ENCODE measurements around the gene SLC22A6.

Gene SLC22A6

DNA sequence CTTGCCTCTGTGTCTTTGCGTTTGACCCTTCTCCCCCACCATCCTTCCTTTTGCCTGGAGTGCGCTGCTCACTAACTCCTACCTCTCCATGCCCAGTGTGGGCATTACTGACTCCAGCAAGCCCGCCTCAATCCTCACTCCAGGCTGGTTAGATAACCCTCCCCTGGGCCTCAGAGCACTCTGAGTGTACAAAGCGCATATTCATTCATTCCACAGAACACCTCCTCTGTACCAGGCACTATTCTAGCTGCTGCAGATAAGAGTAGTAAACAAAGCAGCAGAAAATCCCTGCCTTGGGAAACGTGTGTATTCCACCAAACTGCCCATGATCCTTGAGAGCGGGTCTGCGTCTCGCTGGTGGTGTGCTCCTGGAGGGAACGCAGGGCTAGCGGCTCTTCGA lies 27.7 kb upstream of the SLC22A6 start:
- Histone ChIP-seq H3K4me1 (ENCODE audit: control insufficient read depth, insufficient read depth, low read length) (no peaks in the 10 kb centered on the region), H3K4me3 (ENCODE audit: low read length) (no peak overlapping the region), H3K9ac (ENCODE audit: low read length) (no peak overlapping the region), H3K36me3 (ENCODE audit: control insufficient read depth, insufficient read depth, low read length) (no peaks in the 10 kb centered on the region), H3K27ac (ENCODE audit: low read depth, low read length) (no peak overlapping the region), H3K27me3 (ENCODE audit: control insufficient read depth, insufficient read depth, low read length) (peaks cover 3% of the 10 kb centered on the region)

DNA sequence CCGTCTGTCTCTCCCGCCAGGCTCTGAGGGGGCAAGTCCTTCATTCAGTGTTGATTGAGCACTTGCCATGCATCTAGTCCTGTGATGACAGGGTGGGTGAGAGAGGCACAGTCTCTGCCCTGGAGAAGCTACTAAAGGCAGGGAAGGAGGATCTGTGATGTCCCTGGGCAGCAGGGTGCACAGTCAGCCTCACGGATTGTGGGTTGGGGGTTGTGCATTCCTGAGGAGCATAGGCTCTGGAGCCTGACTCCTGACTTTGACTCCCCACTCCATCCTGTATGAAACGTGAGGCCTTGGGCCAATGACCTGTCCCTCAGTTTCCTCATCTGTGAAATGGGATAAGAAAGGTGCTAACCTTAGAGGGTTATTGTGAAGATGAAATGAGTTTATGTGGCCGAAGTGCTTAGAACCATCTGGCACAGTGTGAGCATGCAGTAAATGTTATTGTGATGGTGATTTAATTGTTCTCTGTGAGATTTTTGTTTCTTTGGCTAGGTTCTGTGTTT lies 26.2 kb upstream of the SLC22A6 start:
- no peak overlapping the region for H3K27ac ChIP-seq (ENCODE audit: low read depth, low read length)
- no peak overlapping the region for H3K9ac ChIP-seq (ENCODE audit: low read length)
- no peaks in the 10 kb centered on the region for H3K4me1 ChIP-seq (ENCODE audit: control insufficient read depth, insufficient read depth, low read length)
- H3K27me3 ChIP-seq (ENCODE audit: control insufficient read depth, insufficient read depth, low read length): peaks cover under 1% of the 10 kb centered on the region
- no peaks in the 10 kb centered on the region for H3K36me3 ChIP-seq (ENCODE audit: control insufficient read depth, insufficient read depth, low read length)
- no peak overlapping the region for H3K4me3 ChIP-seq (ENCODE audit: low read length)

DNA sequence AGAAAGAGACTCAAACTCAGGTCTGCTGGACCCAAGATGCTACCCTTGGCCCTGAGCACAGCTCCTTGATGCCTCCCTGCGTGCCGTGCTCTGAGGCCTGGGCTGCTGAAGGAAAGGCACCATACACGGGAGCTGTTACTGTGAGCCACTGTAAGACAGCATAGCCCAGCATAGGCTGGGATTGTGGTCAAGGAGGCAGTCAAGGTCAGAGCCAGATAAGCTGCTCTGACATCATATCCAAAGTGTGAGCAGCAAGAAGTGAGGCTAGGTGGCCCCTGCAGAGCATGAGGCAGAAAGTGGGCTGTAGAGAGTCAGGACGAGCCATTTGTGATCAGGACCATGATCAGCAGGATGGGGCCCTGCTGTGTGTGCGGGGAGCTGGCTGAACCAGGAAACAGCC lies 23.2 kb upstream of the SLC22A6 start:
- Histone ChIP-seq H3K27me3 (ENCODE audit: control insufficient read depth, insufficient read depth, low read length) (no peaks in the 10 kb centered on the region), H3K9ac (ENCODE audit: low read length) (no peak overlapping the region), H3K4me3 (ENCODE audit: low read length) (no peak overlapping the region), H3K27ac (ENCODE audit: low read depth, low read length) (no peak overlapping the region), H3K36me3 (ENCODE audit: control insufficient read depth, insufficient read depth, low read length) (no peaks in the 10 kb centered on the region), H3K4me1 (ENCODE audit: control insufficient read depth, insufficient read depth, low read length) (no peaks in the 10 kb centered on the region)

DNA sequence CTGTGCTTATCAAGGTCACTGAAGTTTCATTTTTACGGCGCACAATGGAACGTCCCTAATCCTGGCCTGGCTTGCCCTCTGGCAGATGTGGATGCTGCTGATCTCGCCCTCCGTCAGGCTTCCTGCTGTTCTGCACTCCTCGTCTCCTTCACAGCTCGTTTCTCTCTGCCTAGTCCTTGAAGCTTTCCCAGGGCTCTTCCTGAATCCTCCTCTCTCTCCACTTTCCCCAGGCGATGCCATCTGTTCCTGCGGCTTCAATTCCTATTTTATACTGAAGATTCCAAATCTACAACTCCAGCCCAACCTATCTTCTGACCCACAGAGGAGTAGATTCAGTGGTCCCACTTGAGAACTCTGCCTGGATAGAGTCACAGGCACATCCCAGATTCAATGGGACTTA lies 16.7 kb upstream of the SLC22A6 start:
- H3K27me3 ChIP-seq (ENCODE audit: control insufficient read depth, insufficient read depth, low read length): peaks cover 2% of the 10 kb centered on the region
- H3K4me3 ChIP-seq (ENCODE audit: low read length): no peak overlapping the region
- H3K27ac ChIP-seq (ENCODE audit: low read depth, low read length): no peak overlapping the region

DNA sequence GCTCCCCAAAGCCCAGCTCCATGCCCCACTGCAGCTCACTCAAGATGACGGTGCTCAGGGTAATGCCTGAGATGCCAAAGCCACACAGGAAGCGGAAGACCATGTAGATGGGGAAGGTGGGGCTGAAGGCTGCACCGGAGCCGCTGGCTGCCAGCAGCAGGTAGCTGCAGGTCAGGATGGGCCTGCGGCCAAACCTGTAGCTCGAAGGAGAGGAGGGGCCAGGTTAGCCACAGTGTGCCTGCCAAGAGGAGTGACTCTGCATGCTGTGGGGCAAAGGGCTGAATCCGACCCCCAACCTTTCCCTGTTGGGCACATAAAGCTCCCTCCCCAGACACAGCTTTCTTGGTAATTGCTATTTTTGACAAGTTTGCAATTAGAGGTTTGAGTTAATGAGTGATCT lies 14.9 kb upstream of the SLC22A6 start:
- Histone ChIP-seq H3K36me3 (ENCODE audit: control insufficient read depth, insufficient read depth, low read length) (no peaks in the 10 kb centered on the region), H3K27me3 (ENCODE audit: control insufficient read depth, insufficient read depth, low read length) (peaks cover 2% of the 10 kb centered on the region), H3K4me3 (ENCODE audit: low read length) (no peak overlapping the region), H3K4me1 (ENCODE audit: control insufficient read depth, insufficient read depth, low read length) (no peaks in the 10 kb centered on the region), H3K27ac (ENCODE audit: low read depth, low read length) (no peak overlapping the region), H3K9ac (ENCODE audit: low read length) (no peak overlapping the region)

More for the DNA sequence above, 16.7 kb upstream of the SLC22A6 start:
- H3K9ac ChIP-seq (ENCODE audit: low read length): no peak overlapping the region
- no peaks in the 10 kb centered on the region for H3K4me1 ChIP-seq (ENCODE audit: control insufficient read depth, insufficient read depth, low read length)
- H3K36me3 ChIP-seq (ENCODE audit: control insufficient read depth, insufficient read depth, low read length): no peaks in the 10 kb centered on the region

DNA sequence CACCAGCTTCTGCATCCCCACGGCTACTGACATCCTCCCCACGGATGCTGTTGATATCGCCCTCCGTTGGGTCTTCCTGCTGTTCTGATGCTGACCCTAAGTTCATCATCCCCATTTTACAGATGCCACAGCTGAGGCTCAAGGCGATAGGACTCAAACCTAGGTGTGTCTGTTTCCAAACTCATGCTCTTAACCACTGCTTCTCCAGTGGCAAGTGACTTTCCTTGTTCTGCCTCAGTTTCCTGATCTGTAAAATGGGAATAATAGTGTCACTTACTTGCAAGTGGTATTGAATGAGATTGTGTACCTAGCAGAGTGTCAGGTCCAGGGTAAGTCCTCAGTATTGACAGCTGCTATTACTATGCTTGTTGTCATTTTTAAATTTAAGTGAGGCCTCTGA lies 14.4 kb upstream of the SLC22A6 start:
- Histone ChIP-seq H3K27me3 (ENCODE audit: control insufficient read depth, insufficient read depth, low read length) (peaks cover 2% of the 10 kb centered on the region), H3K36me3 (ENCODE audit: control insufficient read depth, insufficient read depth, low read length) (no peaks in the 10 kb centered on the region), H3K4me1 (ENCODE audit: control insufficient read depth, insufficient read depth, low read length) (no peaks in the 10 kb centered on the region), H3K4me3 (ENCODE audit: low read length) (no peak overlapping the region), H3K27ac (ENCODE audit: low read depth, low read length) (no peak overlapping the region), H3K9ac (ENCODE audit: low read length) (no peak overlapping the region)

DNA sequence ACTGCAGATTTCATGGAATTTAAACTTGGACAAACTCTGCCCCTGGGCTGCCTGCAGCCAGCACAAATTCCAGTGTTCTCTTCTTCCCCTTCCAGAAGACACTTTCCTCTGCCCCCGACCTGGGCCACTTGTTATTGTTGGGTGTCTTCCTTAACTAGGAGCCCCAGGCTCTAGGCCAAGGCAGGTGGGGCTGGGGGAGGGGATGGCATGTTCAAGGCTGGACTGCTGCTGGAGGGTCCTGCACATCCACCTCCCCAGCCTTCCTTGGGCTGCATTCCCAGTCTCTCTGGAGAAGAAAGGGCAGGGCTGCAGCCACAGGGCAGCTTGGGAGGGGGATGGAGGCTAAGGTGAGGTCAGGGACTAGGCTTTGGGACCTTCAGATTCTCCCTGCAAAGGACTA lies 11.5 kb upstream of the SLC22A6 start:
- no peaks in the 10 kb centered on the region for H3K36me3 ChIP-seq (ENCODE audit: control insufficient read depth, insufficient read depth, low read length)
- no peak overlapping the region for H3K27ac ChIP-seq (ENCODE audit: low read depth, low read length)
- H3K4me1 ChIP-seq (ENCODE audit: control insufficient read depth, insufficient read depth, low read length): no peaks in the 10 kb centered on the region
- no peak overlapping the region for H3K9ac ChIP-seq (ENCODE audit: low read length)
- H3K4me3 ChIP-seq (ENCODE audit: low read length): no peak overlapping the region
- peaks cover 2% of the 10 kb centered on the region for H3K27me3 ChIP-seq (ENCODE audit: control insufficient read depth, insufficient read depth, low read length)

DNA sequence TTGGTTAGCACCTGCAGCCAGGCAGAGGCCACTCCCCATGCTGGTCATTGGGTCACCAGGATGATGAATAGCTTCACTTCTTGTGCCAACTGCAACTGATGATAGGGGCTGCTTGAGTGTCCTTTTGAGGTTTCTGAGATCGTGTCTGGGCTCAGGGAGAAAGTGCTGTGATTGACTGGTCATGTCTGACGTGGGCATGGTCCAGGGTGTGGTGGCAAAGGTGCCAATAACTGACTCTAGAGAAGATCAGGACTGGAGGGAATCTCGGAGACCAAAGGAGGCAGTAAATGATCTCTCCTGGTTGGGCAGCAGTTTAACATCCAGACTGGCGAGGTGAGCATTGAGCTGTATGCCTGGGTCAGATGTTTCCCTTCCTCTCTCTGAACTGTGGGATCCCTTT lies 10.0 kb upstream of the SLC22A6 start:
- H3K36me3 ChIP-seq (ENCODE audit: control insufficient read depth, insufficient read depth, low read length): no peaks in the 10 kb centered on the region
- no peaks in the 10 kb centered on the region for H3K4me1 ChIP-seq (ENCODE audit: control insufficient read depth, insufficient read depth, low read length)
- H3K4me3 ChIP-seq (ENCODE audit: low read length): no peak overlapping the region
- no peak overlapping the region for H3K9ac ChIP-seq (ENCODE audit: low read length)
- peaks cover 2% of the 10 kb centered on the region for H3K27me3 ChIP-seq (ENCODE audit: control insufficient read depth, insufficient read depth, low read length)
- H3K27ac ChIP-seq (ENCODE audit: low read depth, low read length): no peak overlapping the region

DNA sequence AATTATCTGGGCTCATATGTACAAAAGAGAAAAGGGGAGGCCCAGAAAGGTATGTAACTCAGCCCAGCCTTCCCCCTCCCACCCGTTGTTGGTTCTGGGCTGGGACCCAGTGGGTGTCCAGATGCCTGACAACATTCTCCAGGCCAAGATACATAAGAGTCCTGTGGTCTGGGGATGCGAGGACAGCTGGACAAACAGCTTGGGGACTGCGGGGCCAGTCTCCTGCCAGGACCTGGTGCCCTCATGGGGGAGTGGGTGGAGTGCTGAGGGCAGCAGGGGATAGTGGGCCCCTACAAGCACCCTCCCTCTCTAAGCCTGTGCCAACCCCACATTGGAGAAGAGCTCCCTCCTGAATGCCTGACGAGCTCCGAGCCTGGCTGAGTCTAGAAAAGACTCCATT lies 3.5 kb upstream of the SLC22A6 start:
- Histone ChIP-seq H3K27ac (ENCODE audit: low read depth, low read length) (no peak overlapping the region), H3K27me3 (ENCODE audit: control insufficient read depth, insufficient read depth, low read length) (no peaks in the 10 kb centered on the region), H3K4me1 (ENCODE audit: control insufficient read depth, insufficient read depth, low read length) (no peaks in the 10 kb centered on the region), H3K4me3 (ENCODE audit: low read length) (no peak overlapping the region), H3K36me3 (ENCODE audit: control insufficient read depth, insufficient read depth, low read length) (no peaks in the 10 kb centered on the region), H3K9ac (ENCODE audit: low read length) (no peak overlapping the region)

DNA sequence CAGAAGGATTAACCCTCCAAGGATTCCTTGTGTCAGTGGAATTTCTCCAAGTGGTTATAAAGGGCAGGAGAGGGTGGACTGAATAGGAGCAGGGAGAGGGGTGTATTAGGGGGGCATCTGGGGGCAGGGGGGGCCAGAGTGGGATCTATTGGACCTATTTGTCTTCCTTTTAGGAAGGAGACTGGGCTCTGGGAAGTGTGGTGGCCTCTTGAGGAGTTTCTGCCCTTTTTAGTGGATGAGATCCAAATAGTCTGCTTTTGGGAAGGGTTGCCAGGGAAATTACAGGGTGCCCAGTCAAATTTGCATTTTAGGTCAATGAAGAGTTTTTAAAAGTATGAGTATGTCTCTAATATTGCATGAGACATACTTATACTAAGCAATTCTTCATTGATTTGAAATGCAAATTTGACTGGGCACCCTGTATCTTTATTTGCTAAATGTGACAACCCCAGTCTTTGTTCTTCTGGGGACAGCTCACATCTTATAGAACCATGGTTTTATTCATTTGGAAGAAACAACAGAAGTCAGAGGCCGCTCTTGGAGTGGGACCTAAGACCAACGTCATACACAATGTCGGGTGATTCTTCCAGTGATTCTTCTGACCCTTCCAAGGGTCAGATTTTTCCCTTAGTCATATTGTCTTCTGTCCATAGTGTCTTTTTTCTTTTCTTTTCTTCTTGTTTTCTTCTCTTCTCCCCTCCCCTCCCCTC lies 429 bp upstream of the SLC22A6 start:
- no peaks in the 10 kb centered on the region for H3K27me3 ChIP-seq (ENCODE audit: control insufficient read depth, insufficient read depth, low read length)
- no peaks in the 10 kb centered on the region for H3K36me3 ChIP-seq (ENCODE audit: control insufficient read depth, insufficient read depth, low read length)
- no peaks in the 10 kb centered on the region for H3K4me1 ChIP-seq (ENCODE audit: control insufficient read depth, insufficient read depth, low read length)
- H3K4me3 ChIP-seq (ENCODE audit: low read length): no peak overlapping the region
- H3K27ac ChIP-seq (ENCODE audit: low read depth, low read length): no peak overlapping the region
- H3K9ac ChIP-seq (ENCODE audit: low read length): no peak overlapping the region

DNA sequence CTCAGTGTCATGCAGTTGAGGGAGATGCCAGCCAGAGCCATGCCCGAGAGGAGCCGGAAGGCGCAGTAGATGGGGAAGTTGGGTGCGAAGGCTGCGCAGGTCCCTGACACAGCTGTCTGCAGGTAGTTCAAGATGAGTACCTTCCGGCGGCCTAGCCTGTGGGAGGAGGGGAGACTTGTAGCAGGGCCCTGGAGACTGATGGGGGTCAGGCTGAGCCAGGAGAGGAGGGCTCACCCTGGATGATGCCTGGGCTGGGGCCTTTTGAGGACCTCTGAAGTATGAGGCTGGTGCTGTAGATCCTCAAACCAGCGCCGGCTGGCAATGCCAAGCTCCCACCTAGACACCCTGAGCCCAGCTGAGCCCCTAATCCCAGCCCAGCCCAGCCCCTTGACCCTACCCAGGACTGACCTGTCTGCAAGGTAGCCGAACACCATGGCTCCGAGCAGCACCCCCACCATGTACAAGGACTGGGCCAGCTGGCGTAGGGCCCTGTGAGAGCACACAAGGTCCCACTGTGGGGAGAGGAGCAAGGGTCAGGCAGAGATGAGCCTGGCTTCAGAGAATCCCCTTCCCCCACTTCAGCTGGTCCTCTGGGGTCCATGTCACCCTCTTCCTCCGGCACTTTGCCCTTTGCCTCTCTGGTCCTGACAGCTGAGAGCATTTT lies 1.1 kb downstream of the SLC22A6 start:
- H3K4me3 ChIP-seq (ENCODE audit: low read length): no peak overlapping the region
- H3K27ac ChIP-seq (ENCODE audit: low read depth, low read length): no peak overlapping the region
- no peaks in the 10 kb centered on the region for H3K4me1 ChIP-seq (ENCODE audit: control insufficient read depth, insufficient read depth, low read length)
- H3K9ac ChIP-seq (ENCODE audit: low read length): no peak overlapping the region
- no peaks in the 10 kb centered on the region for H3K27me3 ChIP-seq (ENCODE audit: control insufficient read depth, insufficient read depth, low read length)
- H3K36me3 ChIP-seq (ENCODE audit: control insufficient read depth, insufficient read depth, low read length): no peaks in the 10 kb centered on the region

DNA sequence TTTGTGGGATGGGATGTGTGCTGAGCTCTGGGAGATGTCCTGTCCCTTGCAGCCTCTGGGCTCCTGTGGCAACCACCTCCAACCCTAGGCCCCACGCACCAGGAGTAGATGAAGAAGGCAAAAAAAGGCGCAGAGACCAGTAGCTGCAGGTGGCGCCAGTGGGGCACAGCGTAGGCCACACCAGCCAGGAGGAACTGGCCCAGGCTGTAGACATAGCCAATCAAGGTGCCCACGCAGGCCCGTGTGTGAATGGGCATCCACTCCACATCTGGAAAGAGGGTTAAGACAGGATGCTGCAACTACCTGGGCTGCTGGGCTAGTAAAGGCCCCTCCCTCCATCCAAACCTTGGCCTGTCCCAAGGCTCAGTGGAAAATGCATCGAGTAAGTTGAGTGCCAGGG lies 3.0 kb downstream of the SLC22A6 start:
- no peaks in the 10 kb centered on the region for H3K4me1 ChIP-seq (ENCODE audit: control insufficient read depth, insufficient read depth, low read length)
- no peaks in the 10 kb centered on the region for H3K36me3 ChIP-seq (ENCODE audit: control insufficient read depth, insufficient read depth, low read length)
- H3K4me3 ChIP-seq (ENCODE audit: low read length): no peak overlapping the region
- H3K27me3 ChIP-seq (ENCODE audit: control insufficient read depth, insufficient read depth, low read length): no peaks in the 10 kb centered on the region
- no peak overlapping the region for H3K9ac ChIP-seq (ENCODE audit: low read length)
- H3K27ac ChIP-seq (ENCODE audit: low read depth, low read length): no peak overlapping the region

Measured in rectal smooth muscle tissue (tissue), 1 donor.